NCI-H2107 treated with DMSO at 0.1 percent for 48 hours (cell line): ENCODE measurements around the gene KLRC3.
A peak's percentile ranks its signal among the peaks of the same experiment; 100 is the strongest.
"Not testable (repeated sequence)": the region's sequence is repeated elsewhere in the genome, so short reads cannot be mapped to it uniquely, and the experiment has no call there.

Experiments
- DNase-seq: peaks from one replicate; lab custom pipeline; 2025; ENCODE audit not compliant: unreplicated experiment; lab: John Stamatoyannopoulos, UW

The KLRC3 gene

DNA sequence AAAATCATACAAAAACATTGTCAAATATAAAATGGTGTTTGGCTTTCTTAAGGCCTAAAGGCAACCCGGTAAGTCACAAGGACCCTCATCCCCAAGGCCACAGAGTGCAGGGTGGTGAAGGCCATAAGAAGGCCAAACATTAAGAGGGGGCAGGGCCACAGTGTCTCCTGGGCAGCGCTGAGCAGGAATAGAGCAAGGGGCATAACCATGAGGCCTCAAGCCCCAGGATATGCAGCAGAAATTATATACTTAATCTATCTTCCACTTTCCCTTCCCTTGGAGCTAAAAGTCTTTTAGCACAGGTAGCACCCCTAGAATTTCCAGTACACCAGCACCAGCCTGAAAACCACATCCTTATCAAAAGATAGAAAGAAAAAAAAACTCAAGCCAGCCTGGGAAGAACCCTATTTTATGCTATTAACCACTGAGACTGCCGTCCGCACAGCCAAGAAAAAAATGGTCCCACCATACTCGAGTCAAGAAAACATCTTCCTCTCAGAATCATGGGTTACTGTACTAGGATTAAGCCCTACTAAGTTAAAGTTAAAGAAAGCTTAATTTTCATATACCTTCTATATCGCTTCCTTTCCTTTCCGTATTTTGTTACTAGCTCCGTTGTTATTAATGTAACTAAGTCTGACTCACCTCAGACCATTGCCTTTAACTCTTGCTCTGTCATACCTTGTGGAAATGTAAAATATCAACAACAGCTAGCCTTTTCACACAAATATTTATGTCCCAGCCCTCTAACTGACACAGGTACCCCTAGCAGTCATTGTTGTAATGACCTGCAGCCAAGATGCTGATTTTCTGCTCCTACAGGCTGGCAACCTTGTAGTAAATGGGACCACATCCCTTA is 50.6 kb downstream of the KLRC3 start:
- DNase-seq = no peak

DNA sequence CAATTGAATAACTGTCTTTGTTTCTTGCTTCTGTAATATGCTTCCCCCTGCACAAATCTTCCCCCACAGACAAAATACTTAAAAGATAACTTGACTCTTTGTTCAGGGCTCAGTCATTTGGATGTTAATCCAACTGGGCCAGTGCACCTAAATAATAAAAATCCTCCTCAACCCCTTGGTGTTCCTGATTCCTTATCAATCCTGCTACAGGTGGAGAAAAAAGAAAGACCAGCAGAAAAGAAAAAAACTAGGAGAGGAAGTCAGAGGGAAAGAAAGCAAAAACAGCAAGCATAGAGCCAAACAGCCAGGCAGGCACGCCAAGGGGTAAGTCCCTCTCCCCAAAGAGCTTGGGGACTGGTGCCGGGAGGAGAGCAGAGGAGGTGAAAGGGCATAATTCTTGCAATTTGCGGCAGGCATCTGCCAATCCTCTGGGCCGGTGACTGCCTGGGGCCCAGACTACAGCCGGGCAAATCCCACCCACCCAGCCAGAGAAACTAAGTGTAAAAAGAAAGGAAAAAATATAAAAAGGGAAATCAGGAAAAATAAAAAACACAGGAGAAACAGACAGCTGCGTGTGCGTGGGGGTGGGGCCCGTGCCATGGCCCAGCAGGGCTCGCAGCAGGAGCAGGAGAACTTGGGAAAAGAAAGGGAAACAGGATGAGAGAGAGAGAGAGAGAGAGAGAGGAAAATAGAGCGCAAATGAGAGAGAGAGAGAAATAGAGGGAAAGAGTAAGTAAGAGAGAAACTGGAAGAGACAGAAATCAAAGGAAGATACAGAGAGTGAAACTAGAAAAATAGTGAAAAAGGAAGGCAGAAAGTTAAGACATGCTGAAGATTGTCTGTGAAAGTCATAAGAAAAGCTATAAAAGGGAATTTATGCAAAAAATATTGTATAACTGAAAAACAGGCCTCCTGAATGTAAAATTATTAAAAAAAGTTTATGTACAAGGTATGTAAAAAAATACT is 51.9 kb downstream of the KLRC3 start:
- DNase-seq = no peak

DNA sequence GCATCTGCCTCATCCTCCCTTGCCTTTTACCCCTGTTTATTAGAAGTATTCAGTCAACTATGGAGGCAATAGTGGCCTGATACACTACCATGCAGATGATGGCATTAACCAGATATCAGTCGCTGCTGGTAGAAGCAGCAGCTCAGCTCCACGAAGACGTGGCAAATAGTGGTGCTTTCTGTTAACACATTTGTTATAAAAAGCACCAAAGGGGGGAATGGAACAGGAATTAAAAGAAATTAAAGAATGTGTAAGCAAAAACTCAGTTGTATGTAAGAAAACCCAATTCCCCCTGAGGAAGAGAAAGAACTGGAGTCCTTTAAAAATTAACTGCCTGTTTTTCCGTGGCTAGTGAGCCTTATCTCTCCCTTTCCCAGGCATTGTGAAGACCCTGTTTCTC is 52.7 kb downstream of the KLRC3 start:
- DNase-seq = not testable (repeated sequence)

DNA sequence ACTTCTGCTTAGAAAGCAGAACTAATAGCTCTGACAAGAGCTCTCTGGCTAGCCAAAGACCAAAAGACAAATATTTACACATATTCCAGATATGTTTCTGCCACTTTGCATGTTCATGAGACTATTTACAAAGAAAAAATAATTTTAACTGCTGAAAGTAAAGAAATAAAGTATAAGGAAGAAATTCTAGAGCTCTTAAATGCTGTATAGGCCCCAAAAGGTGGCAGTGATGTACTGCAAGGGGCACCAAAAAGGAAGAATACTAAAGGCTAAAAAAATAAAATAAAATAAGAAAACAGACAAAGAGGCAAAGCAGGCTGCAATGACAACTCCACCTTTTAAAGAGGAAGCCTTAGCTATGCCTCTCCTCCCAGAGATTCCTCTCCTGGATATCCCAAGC is 53.5 kb downstream of the KLRC3 start:
- peak; percentile 9 for DNase-seq

DNA sequence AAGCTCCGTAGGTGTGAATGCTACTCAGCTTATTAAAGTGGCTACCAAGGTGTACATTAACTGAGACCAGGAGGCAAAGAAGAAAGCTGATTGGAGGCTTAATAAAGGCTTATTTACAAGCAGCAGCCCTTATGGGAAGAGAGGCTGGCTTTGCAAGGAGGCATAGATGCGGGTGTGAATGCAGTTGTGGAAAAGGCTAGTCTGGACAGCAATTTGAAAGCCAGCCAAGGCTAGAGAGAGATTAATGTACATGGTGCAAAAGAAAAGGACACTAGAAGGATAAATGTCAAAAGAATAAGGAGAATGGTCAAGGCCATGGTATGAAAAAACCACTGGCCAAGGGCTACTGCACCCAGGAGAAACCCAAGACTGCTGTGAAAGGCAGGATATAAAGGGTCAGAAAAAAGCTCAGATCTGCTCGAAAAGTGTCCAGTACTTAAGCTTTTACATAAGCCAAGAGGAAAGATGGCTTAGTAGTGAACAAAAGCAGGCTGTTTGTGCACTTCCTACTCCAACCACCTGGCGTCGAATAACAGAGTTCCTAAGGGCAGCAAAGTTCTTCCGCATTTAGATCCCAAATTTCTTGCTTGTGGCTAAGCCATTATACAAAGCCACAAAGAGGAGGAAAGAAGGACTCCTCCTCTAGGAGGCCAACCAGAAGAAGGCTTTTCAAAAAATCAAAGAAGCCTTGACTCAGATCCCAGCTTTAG is 54.5 kb downstream of the KLRC3 start:
- DNase-seq = peak; percentile 66

DNA sequence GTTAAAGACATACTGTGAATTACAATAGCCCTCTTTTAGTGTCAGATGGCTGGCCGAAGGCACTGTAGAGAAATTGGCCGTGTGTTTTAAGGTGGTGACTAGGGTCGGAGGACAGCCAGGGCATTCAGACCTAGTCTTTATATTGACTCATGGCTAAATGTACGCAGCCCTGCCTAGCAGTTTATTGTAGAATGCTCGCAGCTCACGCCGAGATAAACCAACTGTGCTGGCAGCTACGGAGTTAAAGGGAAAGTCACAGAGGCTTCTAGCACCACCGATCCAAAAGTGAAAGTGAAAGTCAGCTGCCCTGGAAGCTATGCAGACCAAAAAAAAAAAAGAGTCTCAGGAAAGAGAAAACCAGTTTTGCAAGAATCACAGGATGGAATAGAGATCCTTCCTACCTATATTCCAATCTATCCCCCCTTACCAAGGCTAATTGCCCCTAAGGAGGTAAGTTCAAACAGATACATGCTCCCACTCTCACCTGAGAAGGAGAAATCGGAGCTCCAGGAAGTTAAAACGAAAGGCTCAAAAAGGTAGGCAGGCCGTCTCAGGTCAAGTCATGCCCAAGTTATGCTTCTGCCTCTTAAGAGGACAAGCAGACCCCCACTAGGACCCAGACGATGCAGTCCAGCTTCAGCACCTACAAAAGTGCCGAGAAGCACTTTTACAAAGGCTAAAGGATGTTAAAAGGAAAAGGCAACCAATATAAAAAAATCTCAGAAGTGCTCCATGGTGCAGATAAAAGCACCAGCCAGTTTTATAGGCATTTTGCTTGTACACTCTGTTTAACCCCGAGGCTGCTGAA is 55.4 kb downstream of the KLRC3 start:
- DNase-seq = peak; percentile 90

DNA sequence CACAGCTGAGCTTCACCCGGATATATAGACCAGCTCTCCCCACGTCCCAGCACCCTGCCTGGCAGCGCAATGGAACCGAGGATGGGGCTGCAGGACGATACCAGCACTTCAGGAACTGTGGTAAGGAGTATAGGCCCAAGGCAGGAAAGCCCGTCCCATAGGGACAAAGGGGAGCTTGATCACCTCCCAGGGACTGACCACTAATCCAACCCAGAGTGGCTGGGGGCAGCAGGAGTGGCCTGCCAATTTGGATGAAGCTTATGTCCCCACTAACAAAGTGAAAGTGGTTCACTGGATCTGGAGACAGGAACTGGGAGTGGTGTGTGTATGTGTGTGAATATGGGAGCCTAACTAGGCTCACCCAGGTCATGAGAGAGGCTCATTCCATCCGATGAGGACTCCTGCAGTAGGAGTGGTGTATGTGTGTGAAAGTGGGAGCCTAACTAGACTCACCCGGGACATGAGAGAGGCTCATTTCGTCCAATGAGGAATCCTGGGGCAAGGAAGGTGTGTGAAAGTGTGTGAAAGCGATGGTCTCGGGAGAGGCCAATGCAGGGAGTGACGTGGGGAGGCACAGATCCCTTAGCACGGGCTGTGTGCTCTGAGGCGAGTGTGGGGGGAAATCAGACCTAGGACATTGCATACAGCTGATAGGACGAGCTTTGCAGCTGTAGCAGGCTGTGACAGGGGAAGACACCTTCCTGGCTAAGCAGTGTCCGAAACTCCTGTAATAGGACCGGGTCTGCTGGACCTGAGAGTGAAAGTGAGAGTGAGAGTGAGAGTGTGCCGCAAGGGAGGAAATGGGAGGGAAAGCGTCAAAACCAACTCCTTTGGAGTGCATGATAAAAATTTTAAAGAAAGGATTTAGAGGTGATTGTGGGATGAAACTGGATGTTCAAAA is 56.2 kb downstream of the KLRC3 start:
- DNase-seq = peak; percentile 82

DNA sequence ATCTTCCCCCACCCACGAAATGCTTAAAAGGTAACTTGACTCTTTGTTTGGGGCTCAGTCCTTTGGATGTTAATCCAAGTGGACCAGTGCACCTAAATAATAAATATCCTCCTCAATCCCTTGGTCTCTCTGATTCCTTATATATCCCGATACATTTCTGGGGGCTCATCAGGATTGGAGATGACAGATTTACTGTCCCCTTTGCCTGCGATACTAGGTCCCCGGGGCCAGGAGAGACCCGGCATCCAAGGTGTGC is 56.8 kb downstream of the KLRC3 start:
- DNase-seq = peak; percentile 82

DNA sequence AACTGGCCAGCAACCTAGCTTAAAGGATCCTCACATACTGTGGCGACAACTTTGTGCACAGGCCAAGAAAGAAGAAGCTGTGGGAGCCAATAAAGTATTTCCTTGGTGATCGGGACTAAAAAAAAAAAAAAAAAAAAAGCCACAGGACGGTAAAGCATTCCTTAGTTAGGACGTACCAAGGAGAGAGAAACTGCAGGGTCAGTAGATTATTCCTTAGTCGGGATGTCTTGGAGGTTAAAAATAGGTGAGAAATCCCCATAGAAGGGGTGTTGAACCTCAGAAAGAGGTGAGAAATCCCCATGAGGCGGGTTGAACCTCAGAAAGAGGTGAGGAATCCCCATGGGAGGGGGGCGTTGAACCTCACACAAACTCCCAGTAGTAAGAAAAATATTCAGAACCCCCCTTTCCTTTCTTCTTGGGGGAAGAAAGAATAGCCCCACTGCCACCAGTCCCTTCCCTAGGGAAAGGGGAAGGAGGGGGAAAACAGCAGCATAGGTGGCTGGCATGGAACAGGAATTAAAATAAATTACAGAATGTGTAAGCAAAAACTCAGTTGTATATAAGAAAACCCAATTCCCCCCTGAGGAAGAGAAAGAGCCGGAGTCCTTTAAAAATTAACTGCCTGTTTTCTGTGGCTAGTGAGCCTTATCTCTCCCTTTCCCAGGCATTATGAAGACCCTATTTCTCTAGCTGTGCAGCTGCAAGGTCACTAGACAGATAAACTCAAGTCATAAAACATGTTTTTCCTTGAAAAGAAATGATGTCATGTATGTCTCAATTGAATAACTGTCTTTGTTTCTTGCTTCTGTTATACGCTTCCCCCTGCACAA is 57.4 kb downstream of the KLRC3 start:
- DNase-seq = peak; percentile 58

DNA sequence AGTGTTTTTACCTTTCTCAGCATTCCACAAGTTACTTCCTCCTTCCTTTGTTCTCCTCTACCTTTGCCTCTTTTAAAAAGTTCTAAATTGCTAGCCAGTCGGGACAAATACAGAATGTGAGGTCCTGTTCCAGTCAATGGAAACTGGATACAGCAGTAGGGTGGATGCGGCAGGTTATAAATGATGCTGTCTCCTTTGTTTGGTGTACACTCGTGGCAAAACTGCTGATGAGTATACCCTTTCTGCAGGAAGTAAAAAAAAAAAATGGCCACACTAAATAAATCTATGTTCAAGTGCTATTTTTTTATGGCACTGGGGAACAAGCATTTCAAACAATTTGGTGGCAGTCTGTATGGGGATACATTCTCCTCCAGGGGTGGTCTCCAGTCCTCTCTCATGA is 58.1 kb downstream of the KLRC3 start:
- DNase-seq = peak; percentile 44
